ENCODE data around the gene CCDC57. TPM values are rescaled to one million over a fixed set of nuclear protein-coding genes. Genes with fewer than 3 reads are reported as not detected.

The CCDC57 gene
- total and polyA plus RNA-seq, 2 of the 4 experiments (the other 2 are of a cell fraction) = 7.3 to 31.3 TPM

GRCh38 chr17:82081966-82082365, 130.7 kb downstream of the CCDC57 start:
- WGBS, 2 experiments (ENCODE audit: extremely low coverage in 2 of 2, insufficient read length in 1 of 2) = 93% methylated on average over 16 of the region's 22 CpGs; no CpG with 5 or more reads in 1 of the 2 experiments
- no peak overlapping the region for H4K5ac ChIP-seq (ENCODE audit: low read depth, low read length)

More at GRCh38 chr17:82081966-82082365, 130.7 kb downstream of the CCDC57 start:
- ChIA-PET POLR2A (ENCODE audit: unreplicated experiment) (no interaction called here), CTCF (no interaction called here)
- DNase-seq = no peak
- no peak for TF ChIP-seq CTCF (conservative IDR thresholded peaks at IDR 0.05; ENCODE audit: low read depth, low read length)
- TF ChIP-seq POLR2A (IDR thresholded peaks at IDR 0.05; ENCODE audit: low read depth, low read length) = no peak
- TF ChIP-seq ELK1 (IDR thresholded peaks at IDR 0.05; ENCODE audit: borderline replicate concordance, low read depth, low read length) = no peak
- no peak for TF ChIP-seq MAFK (IDR thresholded peaks at IDR 0.05; ENCODE audit: low read depth, low read length)
- no peak for TF ChIP-seq MAZ (IDR thresholded peaks at IDR 0.05; ENCODE audit: borderline replicate concordance, low read depth, low read length)
- no peak for TF ChIP-seq CEBPB (IDR thresholded peaks at IDR 0.05; ENCODE audit: low read depth, low read length)
- no peak for TF ChIP-seq RCOR1 (IDR thresholded peaks at IDR 0.05; ENCODE audit: insufficient replicate concordance, low read length)
- TF ChIP-seq BHLHE40 (IDR thresholded peaks at IDR 0.05; ENCODE audit: low read depth, low read length) = no peak
- no peak for TF ChIP-seq NFE2L2 (IDR thresholded peaks at IDR 0.05; ENCODE audit: low read depth, low read length)
- no peak for TF ChIP-seq RFX5 (IDR thresholded peaks at IDR 0.05; ENCODE audit: low read depth, low read length)
- no peak for TF ChIP-seq USF2 (IDR thresholded peaks at IDR 0.05; ENCODE audit: low read depth, low read length)
- TF ChIP-seq CHD1 (IDR thresholded peaks at IDR 0.05; ENCODE audit: low read depth, low read length) = no peak
- no peak for TF ChIP-seq MXI1 (IDR thresholded peaks at IDR 0.05; ENCODE audit: borderline replicate concordance, low read depth, low read length)
- TF ChIP-seq SMC3 (IDR thresholded peaks at IDR 0.05; ENCODE audit: low read depth, low read length) = no peak
- no peak for TF ChIP-seq FOS (IDR thresholded peaks at IDR 0.05; ENCODE audit: low read depth, low read length)
- TF ChIP-seq RAD21 (IDR thresholded peaks at IDR 0.05; ENCODE audit: low read length) = no peak
- Histone ChIP-seq H3K4ac (ENCODE audit: low read depth, low read length) (no peak overlapping the region), H2AK9ac (replicated peaks; ENCODE audit: low read depth, low read length, poor library complexity) (no peak overlapping the region), H3K9me1 (ENCODE audit: insufficient read depth, low read length) (no peaks in the 10 kb centered on the region), H2BK5ac (ENCODE audit: low read depth, low read length, poor library complexity, severe bottlenecking) (no peak overlapping the region), H3K4me1 (ENCODE audit: control insufficient read depth, insufficient read depth, low read length) (no peaks in the 10 kb centered on the region), H3K36me3 (ENCODE audit: control insufficient read depth, insufficient read depth, low read length) (peaks cover 78% of the 10 kb centered on the region), H3K79me1 (ENCODE audit: low read depth in 1 of 2, low read length in 2 of 2) (no peaks in the 10 kb centered on the region), H3K9ac (ENCODE audit: low read depth, low read length) (no peak overlapping the region), H3K4me2 (ENCODE audit: low read depth, low read length) (no peak overlapping the region), H3K14ac (replicated peaks; ENCODE audit: low read depth, low read length) (no peak overlapping the region), H3K27ac (ENCODE audit: insufficient read depth, low read length) (no peak overlapping the region), H2BK20ac (ENCODE audit: low read depth, low read length) (no peak overlapping the region), H2BK15ac (ENCODE audit: low read depth, low read length) (no peak overlapping the region), H4K8ac (ENCODE audit: low read depth in 2 of 2, low read length in 2 of 2) (no peak overlapping the region), H4K20me1 (ENCODE audit: insufficient read depth, low read length) (no peaks in the 10 kb centered on the region; the same call in none of the 2 replicates), H3K4me3 (ENCODE audit: insufficient read depth, low read depth, low read length) (no peak overlapping the region), H3K23ac (ENCODE audit: low read depth, low read length) (no peak overlapping the region), H3K9me3 (ENCODE audit: control insufficient read depth, insufficient read depth, low read length) (no peaks in the 10 kb centered on the region), H3K18ac (ENCODE audit: low read depth, low read length) (no peak overlapping the region), H3K27me3 (ENCODE audit: control insufficient read depth, insufficient read depth, low read length) (no peaks in the 10 kb centered on the region), H4K91ac (ENCODE audit: insufficient read depth, low read depth, low read length) (no peak overlapping the region), H2AFZ (replicated peaks; ENCODE audit: low read length, poor library complexity) (no peak overlapping the region), H3K56ac (ENCODE audit: extremely low read depth, insufficient read depth, low read length) (no peak overlapping the region), H2AK5ac (ENCODE audit: low read depth, low read length) (no peak overlapping the region), H2BK120ac (ENCODE audit: low read depth, low read length) (no peak overlapping the region)
- ATAC-seq (ENCODE audit: low read depth) = no peak
- in situ Hi-C loops (cut with MboI; ENCODE audit: low sequenced_read_pairs) (no loop called here), intact Hi-C loops (cut with micrococcal nuclease) (no loop called here), dilution Hi-C loops (cut with HindIII; ENCODE audit: low sequenced_read_pairs, unreplicated experiment) (no loop called here)
- no TSS peak for BruUV-seq (replicated peaks)

Data from IMR-90 (cell line).